ENCODE measurements around the gene ZNF256. TPM values are rescaled to one million over a fixed set of nuclear protein-coding genes. Genes with fewer than 3 reads are reported as not detected.
A peak's percentile ranks its signal among the peaks of the same experiment; 100 is the strongest.

The ZNF256 gene
- total and polyA plus RNA-seq, 10 of the 15 experiments (the other 5 are each of a cell fraction or from before 2014, with no cell fraction given), result 1.0 to 7.5 (median 4.3) TPM

- TF ChIP-seq PKNOX1 (IDR thresholded peaks at IDR 0.05) (peak; percentile 83), TBL1XR1 (IDR thresholded peaks at IDR 0.05; ENCODE audit: low read depth, low read length) (no peak), RAD51 (IDR thresholded peaks at IDR 0.05) (no peak), RELA (IDR thresholded peaks at IDR 0.05; ENCODE audit: borderline replicate concordance, partially characterized antibody) (peak; percentile 51), ZSCAN29 (IDR thresholded peaks at IDR 0.05) (no peak)
These were observed at the start of gene ZNF256 (continued) for GRCh38 chr19:57947419-57948134.

- no peaks in the 10 kb centered on the region for H4K20me1 ChIP-seq (ENCODE audit: control insufficient read depth, insufficient read depth)
- no TSS peak for BruUV-seq (replicated peaks)
- H3K36me3 ChIP-seq (ENCODE audit: control insufficient read depth in 2 of 2, insufficient read depth in 2 of 2, low read length in 1 of 2), result 0 out of 4 replicates have a peak, but pooled peaks cover 0 to 2% of the 10 kb centered on the region in 2 experiments
- no peak overlapping the region for H3K27ac ChIP-seq (ENCODE audit: control insufficient read depth, insufficient read depth)
- CTCF ChIA-PET, result no interaction called here
- H3K4me3 ChIP-seq, result no peak overlapping the region
- no peak for FAIRE-seq
- H3K9me3 ChIP-seq (replicated peaks; ENCODE audit: control insufficient read depth, insufficient read depth, low read length), result peaks cover 28% of the 10 kb centered on the region; the same call in 2 of the 3 replicates
- no peak overlapping the region for H2AFZ ChIP-seq (ENCODE audit: control insufficient read depth, low read depth, low read length)
- DNase-seq (ENCODE audit: low read depth, low spot score), result no peak
- no peaks in the 10 kb centered on the region for H3K79me2 ChIP-seq (ENCODE audit: control insufficient read depth, insufficient read depth, low read length)
- POLR2A ChIA-PET, result no interaction called here
- no peaks in the 10 kb centered on the region for H3K4me1 ChIP-seq (ENCODE audit: control insufficient read depth, insufficient read depth, low read length)
- no peak overlapping the region for H3K4me2 ChIP-seq (ENCODE audit: control insufficient read depth, insufficient read depth)
- H3K27me3 ChIP-seq (replicated peaks in 1 of 2; ENCODE audit: control insufficient read depth in 2 of 2, insufficient read depth in 2 of 2, low read length in 1 of 2), result no peaks in the 10 kb centered on the region
- intact Hi-C loops (cut with micrococcal nuclease; ENCODE audit: unreplicated experiment) (no loop called here), in situ Hi-C loops (cut with MboI) (no loop called here)
- no peak for ATAC-seq
- TF ChIP-seq TARDBP (IDR thresholded peaks at IDR 0.05; ENCODE audit: borderline replicate concordance), result no peak
- no peak for TF ChIP-seq FOS (IDR thresholded peaks at IDR 0.05; ENCODE audit: borderline replicate concordance, extremely low read depth, insufficient read length)
- no peak for TF ChIP-seq ZNF217 (IDR thresholded peaks at IDR 0.05)
- TF ChIP-seq MLLT1 (IDR thresholded peaks at IDR 0.05), result no peak
- no peak for TF ChIP-seq TCF3 (IDR thresholded peaks at IDR 0.05; ENCODE audit: borderline replicate concordance, insufficient read depth, low read depth, low read length)
- TF ChIP-seq TCF12 (IDR thresholded peaks at IDR 0.05; ENCODE audit: low read depth, low read length), result no peak
- TF ChIP-seq FOXK2 (IDR thresholded peaks at IDR 0.05), result no peak
- TF ChIP-seq PML (IDR thresholded peaks at IDR 0.05; ENCODE audit: low read length), result no peak
- no peak overlapping the region for H3K9ac ChIP-seq (ENCODE audit: control insufficient read depth, insufficient read depth, low read length)
- SMC1A ChIA-PET (ENCODE audit: uncharacterized antibody, unreplicated experiment), result no interaction called here
- RAD21 ChIA-PET (ENCODE audit: unreplicated experiment), result no interaction called here
- WGBS (ENCODE audit: insufficient coverage, insufficient replicate concordance, low lambda C conversion rate, missing lambda C conversion rate), result 50% methylated on average over 1 of the region's 1 CpG
These were observed 45.3 kb upstream of the ZNF256 start for GRCh38 chr19:57992841-57993240.
